Adipocyte (in vitro differentiated cells): Measurements from ENCODE around the gene CCDC187.

Experiments
- DNase-seq: peaks from one replicate; pipeline ENCODE4 v3.0.0-alpha.2; 2015; ENCODE audit warnings: low read depth
- H3K27me3 ChIP-seq: replicated peaks from 2 replicates; pipeline ENCODE4 v1.7.0; 2013; ENCODE audit warnings: mild to moderate bottlenecking, low read length, moderate library complexity; ENCODE audit not compliant: control insufficient read depth, insufficient read depth
- H3K36me3 ChIP-seq: 2 replicates; pipeline ENCODE4 v1.7.0; 2013; ENCODE audit warnings: low read length, mild to moderate bottlenecking, moderate library complexity; ENCODE audit not compliant: control insufficient read depth, insufficient read depth, severe bottlenecking
- H3K4me1 ChIP-seq: 2 replicates; pipeline ENCODE4 v1.7.0; 2013; ENCODE audit warnings: mild to moderate bottlenecking, low read length, moderate library complexity; ENCODE audit not compliant: control insufficient read depth, insufficient read depth
- H3K4me3 ChIP-seq: 2 replicates; pipeline ENCODE4 v1.7.0; 2013; ENCODE audit warnings: mild to moderate bottlenecking, low read length, moderate library complexity
- H3K9ac ChIP-seq: 2 replicates; pipeline ENCODE4 v1.7.0; 2013; ENCODE audit warnings: mild to moderate bottlenecking, low read length, moderate library complexity
- H3K9me3 ChIP-seq: 2 replicates; pipeline ENCODE4 v1.7.0; 2013; ENCODE audit warnings: mild to moderate bottlenecking, low read length, moderate library complexity; ENCODE audit not compliant: control insufficient read depth

CCDC187 gene

DNA sequence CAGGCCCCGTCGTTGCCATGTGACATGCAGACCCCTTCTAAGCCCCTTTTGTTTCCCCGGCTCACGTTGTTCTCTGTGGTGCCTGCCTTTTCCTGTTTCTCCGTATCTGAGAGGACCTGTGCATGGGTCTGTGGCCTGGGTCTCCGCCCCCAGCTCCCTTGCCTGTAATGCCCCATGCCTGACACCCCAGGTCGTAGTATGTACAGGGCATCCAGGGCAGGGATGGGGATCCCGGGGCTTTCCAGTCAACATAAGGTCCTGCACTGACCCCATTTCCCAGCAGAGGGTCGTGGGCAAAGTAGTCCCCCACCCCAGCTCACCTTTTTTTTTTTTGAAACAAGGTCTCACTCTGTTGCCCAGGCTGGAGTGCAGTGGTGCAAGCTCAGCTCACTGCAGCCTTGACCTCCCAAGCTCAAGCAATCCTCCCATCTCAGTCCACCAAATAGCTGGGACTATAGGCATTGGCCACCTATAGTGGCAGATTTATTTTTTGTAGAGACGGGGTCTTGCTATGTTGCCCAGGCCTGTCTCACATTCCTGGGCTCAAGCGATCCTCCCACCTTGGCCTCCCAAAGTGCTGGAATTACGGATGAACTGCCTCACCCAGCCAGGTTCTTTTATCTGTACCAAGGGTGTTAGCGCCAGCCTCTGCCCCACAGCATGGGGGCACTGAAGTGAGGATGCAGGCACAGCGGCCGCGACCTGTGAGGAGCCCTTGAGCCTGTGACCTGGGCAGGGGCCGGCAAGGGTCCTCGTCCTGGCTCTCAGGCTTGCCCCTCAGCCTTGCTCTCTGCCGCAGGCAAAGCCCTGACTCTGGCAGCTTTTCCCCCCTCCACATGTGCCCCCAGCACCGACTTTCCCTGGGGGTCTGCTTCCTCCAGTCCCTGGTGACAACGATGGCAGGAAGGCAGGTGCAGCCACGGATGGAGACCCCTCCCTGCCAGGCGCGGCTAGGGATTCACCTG is 39.2 kb downstream of the CCDC187 start:
- H3K4me3 ChIP-seq: no peak overlapping the region
- no peak for DNase-seq
- H3K4me1 ChIP-seq: peaks cover 3% of the 10 kb centered on the region
- peaks cover 51% of the 10 kb centered on the region for H3K27me3 ChIP-seq
- peaks cover under 1% of the 10 kb centered on the region for H3K9me3 ChIP-seq
- H3K36me3 ChIP-seq: no peaks in the 10 kb centered on the region
- no peak overlapping the region for H3K9ac ChIP-seq

DNA sequence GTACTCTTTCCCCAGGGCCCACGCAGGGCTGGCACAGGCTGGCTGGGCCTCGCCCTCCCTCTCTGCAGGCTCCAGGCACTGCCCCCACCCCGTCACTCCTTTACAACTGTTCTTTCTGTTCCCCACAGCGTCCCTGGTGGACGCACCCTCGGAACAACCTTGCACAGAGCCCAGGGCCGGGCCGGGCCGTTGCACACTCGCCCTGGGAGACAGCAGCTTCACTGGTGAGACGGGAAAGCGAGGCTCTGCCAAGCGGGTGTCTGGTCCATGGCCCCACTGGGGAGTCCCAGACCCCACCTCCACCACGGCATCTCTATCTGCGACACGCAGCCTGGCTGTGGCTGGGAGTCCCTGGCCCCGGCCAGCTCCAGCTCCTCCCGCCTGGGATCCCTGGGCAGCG is 39.9 kb downstream of the CCDC187 start:
- peaks cover 46% of the 10 kb centered on the region for H3K27me3 ChIP-seq
- no peaks in the 10 kb centered on the region for H3K36me3 ChIP-seq
- no peaks in the 10 kb centered on the region for H3K9me3 ChIP-seq
- no peak overlapping the region for H3K9ac ChIP-seq
- H3K4me1 ChIP-seq: peaks cover 3% of the 10 kb centered on the region
- no peak overlapping the region for H3K4me3 ChIP-seq
- no peak for DNase-seq

DNA sequence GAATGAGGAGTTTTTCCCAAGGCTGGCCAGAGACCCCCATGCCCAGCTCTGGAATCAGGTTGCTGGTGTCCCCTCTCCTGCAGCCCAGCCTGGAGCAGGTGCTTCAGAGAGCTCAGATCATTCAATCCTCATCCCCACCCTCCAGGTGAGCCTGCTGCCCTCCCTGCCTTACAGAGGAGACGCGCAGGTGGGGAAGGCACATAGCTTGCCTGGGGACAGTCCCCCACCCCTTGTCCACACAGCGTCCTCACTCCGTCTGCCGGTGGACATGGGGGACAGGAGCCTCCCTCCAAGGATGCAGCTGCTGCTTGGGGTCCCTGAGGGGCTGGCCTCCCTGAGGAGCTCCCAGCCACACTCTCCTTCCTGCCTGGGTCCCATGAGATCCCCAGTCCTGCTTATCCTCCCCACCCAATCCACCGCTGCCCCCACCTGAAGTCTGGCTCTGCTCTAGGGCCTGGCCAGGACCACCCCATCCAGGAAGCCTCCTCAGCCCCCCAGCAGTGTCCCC is 41.2 kb downstream of the CCDC187 start:
- H3K4me1 ChIP-seq: peaks cover 3% of the 10 kb centered on the region
- H3K4me3 ChIP-seq: no peak overlapping the region
- no peak overlapping the region for H3K9ac ChIP-seq
- no peaks in the 10 kb centered on the region for H3K9me3 ChIP-seq
- DNase-seq: no peak
- no peaks in the 10 kb centered on the region for H3K36me3 ChIP-seq
- peaks cover 39% of the 10 kb centered on the region for H3K27me3 ChIP-seq

DNA sequence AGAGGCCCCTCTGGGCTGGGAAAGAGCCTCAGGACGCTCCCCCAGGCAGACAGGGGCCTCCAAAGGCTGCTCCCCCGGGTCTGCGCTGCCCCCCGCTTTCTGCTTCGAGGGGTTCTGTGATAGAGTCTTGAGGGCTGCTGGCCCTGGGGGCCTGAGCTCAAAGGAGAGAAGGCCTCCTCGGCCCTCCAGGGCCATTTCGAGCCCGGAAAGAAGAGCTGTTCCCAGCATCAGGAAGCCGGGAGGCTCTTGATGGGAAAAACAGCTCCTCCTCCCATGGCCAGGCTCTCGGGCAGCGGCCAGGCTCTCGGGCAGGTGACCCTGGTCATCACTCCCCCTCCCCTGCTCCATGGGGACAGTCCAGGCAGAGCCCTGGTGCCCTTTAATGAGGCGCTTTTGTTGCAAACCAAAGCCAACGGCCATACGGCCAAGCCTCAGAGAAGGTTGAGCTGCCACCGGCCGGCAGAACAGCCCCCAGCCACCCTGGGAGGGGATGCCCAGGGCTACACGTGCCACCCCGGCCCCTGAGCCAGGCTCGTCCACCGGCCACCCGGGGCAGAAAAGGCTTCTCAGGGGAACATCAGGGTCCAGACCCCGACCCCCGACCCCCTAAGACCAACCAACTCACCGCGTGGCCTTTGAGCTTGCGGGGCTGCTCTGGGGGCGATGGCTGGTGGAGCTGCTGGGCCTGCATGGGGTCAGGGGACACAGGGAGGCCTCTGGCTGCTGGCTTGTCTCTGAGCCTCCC is 42.0 kb downstream of the CCDC187 start:
- Histone ChIP-seq H3K4me1 (no peaks in the 10 kb centered on the region), H3K9ac (no peak overlapping the region), H3K36me3 (no peaks in the 10 kb centered on the region), H3K27me3 (peaks cover 38% of the 10 kb centered on the region), H3K9me3 (no peaks in the 10 kb centered on the region), H3K4me3 (no peak overlapping the region)
- no peak for DNase-seq

DNA sequence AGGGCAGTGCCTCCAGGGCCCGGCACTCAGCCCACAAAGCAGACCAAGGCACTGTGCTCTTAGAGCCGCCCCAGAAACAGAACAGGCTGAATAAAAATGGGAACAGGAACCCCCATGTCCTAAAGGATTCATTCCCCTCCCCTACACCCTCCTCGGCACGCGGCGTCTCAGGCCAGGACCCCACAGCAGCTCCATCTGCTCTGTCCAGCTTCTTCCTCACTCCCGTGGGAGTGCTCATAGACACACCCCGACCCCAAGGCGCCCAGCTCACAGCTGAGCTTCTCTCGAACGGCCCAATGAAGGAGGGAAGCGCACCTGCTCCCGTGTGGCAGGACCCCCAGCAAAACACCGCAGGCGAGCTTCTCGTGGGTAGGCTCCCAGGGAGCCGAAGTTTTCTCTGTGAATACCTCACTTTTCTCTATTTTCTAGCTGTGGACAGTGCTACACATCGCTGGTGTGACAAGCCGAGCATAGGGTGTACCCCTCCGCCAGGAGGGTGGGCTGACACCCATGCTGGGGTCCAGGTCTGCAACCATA is 42.9 kb downstream of the CCDC187 start:
- Histone ChIP-seq H3K27me3 (peaks cover 38% of the 10 kb centered on the region), H3K4me1 (no peaks in the 10 kb centered on the region), H3K4me3 (no peak overlapping the region), H3K36me3 (no peaks in the 10 kb centered on the region), H3K9ac (no peak overlapping the region), H3K9me3 (no peaks in the 10 kb centered on the region)
- no peak for DNase-seq

DNA sequence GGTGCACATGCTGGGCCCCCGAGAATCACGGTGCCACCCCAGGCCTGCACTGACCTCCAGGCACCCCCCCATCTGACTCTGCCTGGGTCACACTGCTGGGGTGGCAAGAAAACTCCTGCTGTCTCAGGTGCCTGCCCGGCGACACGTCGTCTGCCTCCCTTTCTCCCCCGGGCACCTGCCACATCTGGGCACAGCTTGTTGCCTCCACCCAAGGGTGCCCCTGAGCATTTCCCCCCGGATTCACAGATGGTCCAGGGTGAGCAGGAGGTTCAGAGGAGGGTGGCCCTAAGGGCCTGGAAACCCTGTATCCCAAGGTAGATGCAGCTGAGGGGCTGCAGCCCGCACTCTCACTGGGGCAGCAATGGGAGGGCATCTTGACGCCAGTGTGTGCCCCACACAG is 43.4 kb downstream of the CCDC187 start:
- Histone ChIP-seq H3K9me3 (no peaks in the 10 kb centered on the region), H3K9ac (no peak overlapping the region), H3K4me3 (no peak overlapping the region), H3K4me1 (peaks cover 2% of the 10 kb centered on the region), H3K27me3 (peaks cover 37% of the 10 kb centered on the region), H3K36me3 (no peaks in the 10 kb centered on the region)
- DNase-seq: no peak

DNA sequence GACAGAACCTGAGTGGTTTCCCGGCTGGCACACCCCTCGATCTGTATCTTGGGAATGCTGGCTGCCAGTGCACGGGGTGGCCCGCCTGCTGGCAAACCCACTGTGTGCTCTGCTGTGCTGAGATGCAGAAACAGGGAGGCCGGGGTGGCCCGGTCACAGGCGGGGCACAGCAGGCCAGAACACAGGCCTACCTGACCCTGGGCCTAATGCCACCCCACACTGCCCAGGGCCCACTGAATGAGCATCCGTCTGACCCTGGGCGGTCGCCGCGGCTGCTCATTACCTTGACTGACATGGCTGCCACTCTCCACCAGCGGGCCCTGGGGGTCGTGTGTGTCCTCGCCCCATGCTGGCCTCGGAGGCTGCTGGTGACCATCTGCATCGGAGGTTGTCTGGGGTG is 44.1 kb downstream of the CCDC187 start:
- H3K36me3 ChIP-seq: no peaks in the 10 kb centered on the region
- DNase-seq: no peak

DNA sequence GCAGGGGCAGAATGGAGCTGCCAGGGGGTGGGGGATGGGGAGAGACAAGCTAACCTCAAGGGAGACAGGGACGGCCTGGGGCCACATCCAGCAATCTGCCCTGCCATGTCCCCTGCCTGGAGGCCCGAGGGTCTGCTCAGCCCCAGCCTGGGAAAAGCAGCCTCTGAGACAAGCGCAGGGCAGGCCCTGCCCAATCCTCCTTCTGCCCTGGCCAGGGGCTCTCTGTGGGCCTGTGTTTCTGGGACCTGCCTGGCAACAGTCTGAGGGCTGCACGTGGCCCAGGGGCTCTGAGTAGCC is 44.4 kb downstream of the CCDC187 start:
- DNase-seq: no peak
- H3K27me3 ChIP-seq: peaks cover 31% of the 10 kb centered on the region
- H3K36me3 ChIP-seq: no peaks in the 10 kb centered on the region
- no peaks in the 10 kb centered on the region for H3K9me3 ChIP-seq
- no peak overlapping the region for H3K4me3 ChIP-seq
- no peak overlapping the region for H3K9ac ChIP-seq
- peaks cover 12% of the 10 kb centered on the region for H3K4me1 ChIP-seq

More for the DNA sequence above, 44.1 kb downstream of the CCDC187 start:
- Histone ChIP-seq H3K27me3 (peaks cover 31% of the 10 kb centered on the region), H3K9ac (no peak overlapping the region), H3K4me1 (peaks cover 9% of the 10 kb centered on the region), H3K4me3 (no peak overlapping the region), H3K9me3 (no peaks in the 10 kb centered on the region)

DNA sequence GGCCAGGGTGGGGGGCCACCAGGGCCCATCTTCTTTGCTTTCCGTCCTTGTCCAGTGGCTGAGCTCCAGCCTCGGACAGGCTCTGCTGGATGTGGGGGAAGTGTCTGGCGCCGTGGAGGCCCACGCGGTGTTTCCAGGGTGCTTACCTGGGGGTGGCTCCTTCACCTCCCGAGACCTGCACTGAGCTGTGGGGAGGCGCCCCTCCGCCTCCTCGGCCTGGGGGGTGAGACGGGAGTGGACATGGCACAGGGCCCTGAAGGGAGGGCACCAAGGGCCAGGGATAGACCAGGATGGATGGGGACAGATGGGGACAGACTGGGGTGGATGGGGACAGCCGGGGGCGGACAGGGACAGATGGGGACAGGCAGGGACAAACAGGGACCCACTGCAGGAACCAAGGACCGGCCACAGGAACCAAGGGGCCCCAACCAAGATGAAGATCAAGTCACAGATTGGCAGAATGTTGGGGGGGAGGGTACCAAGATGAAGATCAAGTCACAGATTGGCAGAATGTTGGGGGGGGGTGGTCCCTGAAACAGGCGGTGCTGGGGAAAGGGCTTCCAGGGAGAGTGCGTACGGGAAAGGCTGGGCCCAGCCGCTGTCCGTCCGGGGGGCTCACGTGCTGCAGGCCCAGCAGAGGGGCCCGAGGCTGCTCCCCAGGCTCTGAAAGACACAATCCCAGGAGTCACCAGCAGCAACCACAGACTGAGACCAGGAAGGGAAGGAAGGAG is 44.9 kb downstream of the CCDC187 start:
- Histone ChIP-seq H3K4me3 (no peak overlapping the region), H3K9me3 (no peaks in the 10 kb centered on the region), H3K4me1 (peaks cover 14% of the 10 kb centered on the region), H3K9ac (no peak overlapping the region), H3K27me3 (peaks cover 31% of the 10 kb centered on the region), H3K36me3 (no peaks in the 10 kb centered on the region)
- DNase-seq: no peak

DNA sequence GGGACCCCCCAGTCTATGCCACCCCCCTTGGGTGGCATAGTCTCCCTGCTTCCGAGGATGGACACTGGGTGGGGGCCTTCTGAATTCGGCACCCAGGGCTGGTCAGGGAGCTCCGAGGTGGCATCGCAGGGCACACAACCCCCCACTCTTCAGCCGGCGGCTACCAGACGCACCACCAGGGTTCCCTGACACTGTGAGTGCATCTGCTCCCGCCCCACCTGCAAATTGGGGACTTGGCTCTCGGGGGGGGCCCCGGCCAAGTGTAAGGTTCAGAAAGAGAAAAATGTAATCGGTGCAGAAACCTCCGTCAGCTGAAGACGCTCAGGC is 45.6 kb downstream of the CCDC187 start:
- H3K4me3 ChIP-seq: no peak overlapping the region
- H3K4me1 ChIP-seq: peaks cover 14% of the 10 kb centered on the region
- no peak overlapping the region for H3K9ac ChIP-seq
- H3K36me3 ChIP-seq: no peaks in the 10 kb centered on the region
- peaks cover 25% of the 10 kb centered on the region for H3K27me3 ChIP-seq
- no peaks in the 10 kb centered on the region for H3K9me3 ChIP-seq
- DNase-seq: no peak
